ENCODE data around the gene TRIM46. TPM values are rescaled to one million over a fixed set of nuclear protein-coding genes. Genes with fewer than 3 reads are reported as not detected.

TRIM46 gene
- total and polyA plus RNA-seq, 2 of the 13 experiments (the other 11 are each of a cell fraction or from before 2014, with no cell fraction given) = 0.04 to 0.09 TPM

DNA sequence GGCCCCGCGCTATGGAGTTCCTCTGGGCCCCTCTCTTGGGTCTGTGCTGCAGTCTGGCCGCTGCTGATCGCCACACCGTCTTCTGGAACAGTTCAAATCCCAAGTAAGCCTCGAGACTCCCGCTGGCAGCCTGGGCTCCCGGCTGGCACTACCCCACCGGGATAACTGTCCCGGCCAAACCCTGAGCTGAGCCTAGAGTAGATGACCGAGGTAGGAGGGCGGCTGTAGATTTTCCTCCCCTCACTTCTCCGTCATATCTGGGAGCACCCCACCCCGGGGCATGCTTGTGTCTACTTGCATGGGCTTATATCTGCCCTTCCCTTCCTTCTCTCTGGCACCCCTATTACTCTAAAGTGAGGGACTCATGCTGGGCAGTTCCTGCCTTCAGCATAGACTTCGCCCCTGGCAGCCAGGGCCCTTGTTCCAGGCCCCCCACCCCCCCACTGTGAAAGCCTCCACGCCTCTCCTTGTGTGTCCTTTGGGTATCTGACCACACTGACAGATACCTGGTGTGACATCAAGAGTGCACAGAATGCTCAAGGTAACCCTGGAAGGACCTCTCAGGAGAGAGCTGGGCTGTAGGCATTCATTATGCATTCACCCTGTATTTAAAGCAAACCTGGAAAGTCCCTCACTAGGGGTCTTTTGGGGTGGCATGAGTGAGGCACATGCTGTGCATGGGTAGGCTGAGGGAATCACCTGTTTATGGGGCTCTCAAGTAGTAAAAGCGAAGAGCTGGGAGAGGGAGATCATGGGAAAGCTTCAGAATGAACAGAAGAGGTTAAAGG lies 45.5 kb upstream of the TRIM46 start (continued):
- TF ChIP-seq, protein P1, sequence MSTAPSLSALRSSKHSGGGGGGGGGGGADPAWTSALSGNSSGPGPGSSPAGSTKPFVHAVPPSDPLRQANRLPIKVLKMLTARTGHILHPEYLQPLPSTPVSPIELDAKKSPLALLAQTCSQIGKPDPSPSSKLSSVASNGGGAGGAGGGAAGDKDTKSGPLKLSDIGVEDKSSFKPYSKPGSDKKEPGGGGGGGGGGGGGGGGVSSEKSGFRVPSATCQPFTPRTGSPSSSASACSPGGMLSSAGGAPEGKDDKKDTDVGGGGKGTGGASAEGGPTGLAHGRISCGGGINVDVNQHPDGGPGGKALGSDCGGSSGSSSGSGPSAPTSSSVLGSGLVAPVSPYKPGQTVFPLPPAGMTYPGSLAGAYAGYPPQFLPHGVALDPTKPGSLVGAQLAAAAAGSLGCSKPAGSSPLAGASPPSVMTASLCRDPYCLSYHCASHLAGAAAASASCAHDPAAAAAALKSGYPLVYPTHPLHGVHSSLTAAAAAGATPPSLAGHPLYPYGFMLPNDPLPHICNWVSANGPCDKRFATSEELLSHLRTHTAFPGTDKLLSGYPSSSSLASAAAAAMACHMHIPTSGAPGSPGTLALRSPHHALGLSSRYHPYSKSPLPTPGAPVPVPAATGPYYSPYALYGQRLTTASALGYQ (CRISPR knock-in tag; IDR thresholded peaks at IDR 0.05) = 0 out of 2 replicates have a peak, but pooled peaks have one; percentile 8
- peak; percentile 72 for TF ChIP-seq AFF4 (CRISPR knock-in tag; IDR thresholded peaks at IDR 0.05)
- TF ChIP-seq KDM5B (CRISPR knock-in tag; IDR thresholded peaks at IDR 0.05; ENCODE audit: borderline replicate concordance) = peak; percentile 2; the same call in 1 of the 2 replicates
- no peak for TF ChIP-seq HOXA3 (CRISPR knock-in tag; IDR thresholded peaks at IDR 0.05)
- TF ChIP-seq ZFP36L2 (CRISPR knock-in tag; IDR thresholded peaks at IDR 0.05) = no peak
- no peak for TF ChIP-seq ZNF142 (CRISPR knock-in tag; IDR thresholded peaks at IDR 0.05)
- TF ChIP-seq PLRG1 (conservative IDR thresholded peaks at IDR 0.05) = no peak
- no peak for TF ChIP-seq ZNF460 (CRISPR knock-in tag; IDR thresholded peaks at IDR 0.05; ENCODE audit: borderline replicate concordance)
- TF ChIP-seq KDM4B (CRISPR knock-in tag; IDR thresholded peaks at IDR 0.05) = 0 out of 2 replicates have a peak, but pooled peaks have one; percentile 18
- 0 out of 2 replicates have a peak, but pooled peaks have one; percentile 59 for TF ChIP-seq REL (CRISPR knock-in tag; conservative IDR thresholded peaks at IDR 0.05)
- TF ChIP-seq RFXAP (CRISPR knock-in tag; IDR thresholded peaks at IDR 0.05; ENCODE audit: borderline replicate concordance) = no peak
- no peak for TF ChIP-seq ZNF235 (CRISPR knock-in tag; IDR thresholded peaks at IDR 0.05; ENCODE audit: borderline replicate concordance)
- TF ChIP-seq SAP130 (CRISPR knock-in tag; IDR thresholded peaks at IDR 0.05; ENCODE audit: low read depth) = no peak
- TF ChIP-seq IKZF4 (CRISPR knock-in tag; IDR thresholded peaks at IDR 0.05; ENCODE audit: borderline replicate concordance, low read depth, not compliant biosample characterization) = peak; percentile 62
- TF ChIP-seq, protein P2, sequence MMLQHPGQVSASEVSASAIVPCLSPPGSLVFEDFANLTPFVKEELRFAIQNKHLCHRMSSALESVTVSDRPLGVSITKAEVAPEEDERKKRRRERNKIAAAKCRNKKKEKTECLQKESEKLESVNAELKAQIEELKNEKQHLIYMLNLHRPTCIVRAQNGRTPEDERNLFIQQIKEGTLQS (CRISPR knock-in tag; IDR thresholded peaks at IDR 0.05) = no peak
- no peak for TF ChIP-seq DNMT1 (CRISPR knock-in tag; IDR thresholded peaks at IDR 0.05)
- peak; percentile 8; the same call in 1 of the 2 replicates for TF ChIP-seq MIXL1 (CRISPR knock-in tag; IDR thresholded peaks at IDR 0.05)
